ENCODE data around the gene PDGFRB.

The PDGFRB gene

DNA sequence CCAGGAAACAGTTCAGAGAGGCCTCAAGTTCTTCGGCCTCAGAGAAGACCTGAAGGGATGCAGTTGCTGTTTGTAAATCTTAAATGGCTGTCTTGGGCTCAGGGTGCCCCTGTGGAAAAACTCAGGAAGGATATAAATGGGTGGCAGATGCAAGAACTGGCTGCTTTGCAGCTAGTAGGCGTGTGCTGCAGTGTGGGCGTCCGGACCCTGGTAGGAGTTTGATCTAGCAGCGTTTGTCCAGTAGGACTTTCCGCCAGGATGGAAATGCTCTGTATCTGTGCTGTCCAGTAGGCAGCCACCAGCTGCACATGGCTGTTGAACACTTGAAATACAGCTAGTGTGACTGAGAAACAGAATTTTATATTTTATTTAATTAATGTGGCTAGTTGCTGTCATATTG, 18.6 kb upstream of the PDGFRB start:
- no peak overlapping the region for H3K9ac ChIP-seq (ENCODE audit: low read length)
- no peaks in the 10 kb centered on the region for H3F3A ChIP-seq (ENCODE audit: insufficient read depth)
- no peak overlapping the region for H3K4me2 ChIP-seq (ENCODE audit: low read depth, low read length, poor library complexity, severe bottlenecking)
- no peaks in the 10 kb centered on the region for H3K79me2 ChIP-seq (ENCODE audit: insufficient read depth, low read length)
- no peaks in the 10 kb centered on the region for H3K36me3 ChIP-seq (ENCODE audit: low read length)
- H3K27me3 ChIP-seq (ENCODE audit: low read length): no peaks in the 10 kb centered on the region
- H3K4me3 ChIP-seq (ENCODE audit: insufficient read depth, low read length, poor library complexity, severe bottlenecking): no peak overlapping the region
- no peaks in the 10 kb centered on the region for H4K20me1 ChIP-seq (ENCODE audit: low read depth, low read length)
- H3K27ac ChIP-seq (ENCODE audit: low read depth, low read length): no peak overlapping the region
- H3K9me3 ChIP-seq (ENCODE audit: insufficient read depth, low read length): no peaks in the 10 kb centered on the region
- TF ChIP-seq EZH2phosphoT487 (conservative IDR thresholded peaks at IDR 0.05; ENCODE audit: low read length): no peak
- TF ChIP-seq, protein P1, sequence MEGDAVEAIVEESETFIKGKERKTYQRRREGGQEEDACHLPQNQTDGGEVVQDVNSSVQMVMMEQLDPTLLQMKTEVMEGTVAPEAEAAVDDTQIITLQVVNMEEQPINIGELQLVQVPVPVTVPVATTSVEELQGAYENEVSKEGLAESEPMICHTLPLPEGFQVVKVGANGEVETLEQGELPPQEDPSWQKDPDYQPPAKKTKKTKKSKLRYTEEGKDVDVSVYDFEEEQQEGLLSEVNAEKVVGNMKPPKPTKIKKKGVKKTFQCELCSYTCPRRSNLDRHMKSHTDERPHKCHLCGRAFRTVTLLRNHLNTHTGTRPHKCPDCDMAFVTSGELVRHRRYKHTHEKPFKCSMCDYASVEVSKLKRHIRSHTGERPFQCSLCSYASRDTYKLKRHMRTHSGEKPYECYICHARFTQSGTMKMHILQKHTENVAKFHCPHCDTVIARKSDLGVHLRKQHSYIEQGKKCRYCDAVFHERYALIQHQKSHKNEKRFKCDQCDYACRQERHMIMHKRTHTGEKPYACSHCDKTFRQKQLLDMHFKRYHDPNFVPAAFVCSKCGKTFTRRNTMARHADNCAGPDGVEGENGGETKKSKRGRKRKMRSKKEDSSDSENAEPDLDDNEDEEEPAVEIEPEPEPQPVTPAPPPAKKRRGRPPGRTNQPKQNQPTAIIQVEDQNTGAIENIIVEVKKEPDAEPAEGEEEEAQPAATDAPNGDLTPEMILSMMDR (IDR thresholded peaks at IDR 0.05; ENCODE audit: insufficient read depth, low read length, poor library complexity, severe bottlenecking): no peak
- no peaks in the 10 kb centered on the region for H3K9me2 ChIP-seq (replicated peaks; ENCODE audit: insufficient read depth, low read length)
- no peak overlapping the region for H2AFZ ChIP-seq (ENCODE audit: low read depth, low read length, severe bottlenecking)

DNA sequence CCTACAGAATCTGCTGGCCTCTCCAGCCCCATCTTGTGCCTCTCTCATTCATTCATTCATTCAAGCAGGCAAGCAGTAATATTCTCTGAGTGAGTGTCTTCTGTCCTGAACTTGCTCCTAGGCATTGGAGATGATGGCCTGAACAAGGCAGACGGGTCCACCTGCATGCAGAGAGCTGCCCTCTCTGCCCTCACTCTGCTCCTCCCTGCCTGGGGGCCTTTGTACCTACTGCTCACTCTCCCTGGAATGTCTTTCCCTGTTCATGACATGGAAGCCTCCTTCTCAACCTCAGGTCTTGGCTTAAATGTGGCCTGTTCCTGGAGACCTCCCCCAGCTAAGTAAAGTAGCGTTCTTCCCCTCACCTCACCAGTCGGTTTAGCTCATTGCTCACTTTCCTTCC, 17.5 kb upstream of the PDGFRB start:
- TF ChIP-seq EZH2phosphoT487 (conservative IDR thresholded peaks at IDR 0.05; ENCODE audit: low read length): no peak
- TF ChIP-seq, protein P1 (IDR thresholded peaks at IDR 0.05; ENCODE audit: insufficient read depth, low read length, poor library complexity, severe bottlenecking): no peak
- Histone ChIP-seq H3K9me2 (replicated peaks; ENCODE audit: insufficient read depth, low read length) (no peaks in the 10 kb centered on the region), H3K36me3 (ENCODE audit: low read length) (no peaks in the 10 kb centered on the region), H3K27ac (ENCODE audit: low read depth, low read length) (no peak overlapping the region), H2AFZ (ENCODE audit: low read depth, low read length, severe bottlenecking) (no peak overlapping the region), H3K4me2 (ENCODE audit: low read depth, low read length, poor library complexity, severe bottlenecking) (no peak overlapping the region), H3K27me3 (ENCODE audit: low read length) (no peaks in the 10 kb centered on the region), H3K9me3 (ENCODE audit: insufficient read depth, low read length) (no peaks in the 10 kb centered on the region), H4K20me1 (ENCODE audit: low read depth, low read length) (no peaks in the 10 kb centered on the region), H3K79me2 (ENCODE audit: insufficient read depth, low read length) (no peaks in the 10 kb centered on the region), H3K9ac (ENCODE audit: low read length) (no peak overlapping the region), H3F3A (ENCODE audit: insufficient read depth) (no peaks in the 10 kb centered on the region), H3K4me3 (ENCODE audit: insufficient read depth, low read length, poor library complexity, severe bottlenecking) (no peak overlapping the region)

DNA sequence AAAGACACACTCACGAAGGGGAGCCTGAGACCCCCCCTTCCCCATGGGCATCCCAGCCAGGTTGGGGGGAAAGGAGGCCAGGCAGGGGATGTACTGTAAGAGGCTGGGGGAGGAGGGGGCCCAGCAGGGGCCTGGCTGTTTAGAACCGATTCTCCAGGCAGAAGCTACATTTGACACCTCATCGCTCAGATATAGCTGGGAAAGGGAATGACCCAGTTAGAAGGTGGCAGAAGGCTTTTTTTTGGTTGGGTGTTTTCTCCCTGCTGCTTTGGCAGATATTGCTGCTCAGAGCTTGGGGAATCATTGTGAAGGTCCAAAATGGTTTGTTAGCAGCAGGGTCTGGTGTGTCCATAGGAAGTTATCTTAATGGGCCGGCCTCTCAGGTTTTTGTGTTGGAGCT, 16.9 kb upstream of the PDGFRB start:
- Histone ChIP-seq H2AFZ (ENCODE audit: low read depth, low read length, severe bottlenecking) (no peak overlapping the region), H3K4me2 (ENCODE audit: low read depth, low read length, poor library complexity, severe bottlenecking) (no peak overlapping the region), H3K9ac (ENCODE audit: low read length) (no peak overlapping the region), H3K4me3 (ENCODE audit: insufficient read depth, low read length, poor library complexity, severe bottlenecking) (no peak overlapping the region), H3K9me2 (replicated peaks; ENCODE audit: insufficient read depth, low read length) (no peaks in the 10 kb centered on the region), H3F3A (ENCODE audit: insufficient read depth) (no peaks in the 10 kb centered on the region), H3K27ac (ENCODE audit: low read depth, low read length) (no peak overlapping the region), H4K20me1 (ENCODE audit: low read depth, low read length) (no peaks in the 10 kb centered on the region), H3K9me3 (ENCODE audit: insufficient read depth, low read length) (no peaks in the 10 kb centered on the region), H3K27me3 (ENCODE audit: low read length) (no peaks in the 10 kb centered on the region), H3K79me2 (ENCODE audit: insufficient read depth, low read length) (no peaks in the 10 kb centered on the region), H3K36me3 (ENCODE audit: low read length) (no peaks in the 10 kb centered on the region)
- no peak for TF ChIP-seq EZH2phosphoT487 (conservative IDR thresholded peaks at IDR 0.05; ENCODE audit: low read length)
- TF ChIP-seq, protein P1 (IDR thresholded peaks at IDR 0.05; ENCODE audit: insufficient read depth, low read length, poor library complexity, severe bottlenecking): no peak

Data from SU-DHL-6 (cell line).